Liver (tissue), 9 donors: Measurements from ENCODE around the gene KIR2DL1. TPM values are rescaled to one million over a fixed set of nuclear protein-coding genes. Genes with fewer than 3 reads are reported as not detected.

Experiments
- DNase-seq: peaks from one replicate; pipeline ENCODE4 v3.0.0-alpha.2; 2017; ENCODE audit warnings: low spot score
- H3K27ac ChIP-seq, 2 donors: one replicate each; pipeline ENCODE4 v1.7.0; 2013; ENCODE audit warnings: inconsistent platforms in 2 of 2, low read length in 2 of 2, control low read depth in 1 of 2, low read depth in 1 of 2, mild to moderate bottlenecking in 1 of 2
- H3K27me3 ChIP-seq, 4 donors: one replicate each; pipeline versions ENCODE4 v1.6.1 to v1.7.0; 2013; ENCODE audit warnings: low read length in 3 of 4, inconsistent platforms in 1 of 4, mild to moderate bottlenecking in 1 of 4, moderate library complexity in 1 of 4; ENCODE audit not compliant: control insufficient read depth in 4 of 4, insufficient read depth in 4 of 4
- H3K36me3 ChIP-seq, 4 donors: one replicate each; pipeline versions ENCODE4 v1.6.1 to v1.7.0; 2013; ENCODE audit warnings: low read length in 3 of 4, mild to moderate bottlenecking in 3 of 4, low read depth in 1 of 4, moderate library complexity in 1 of 4; ENCODE audit not compliant: control insufficient read depth in 4 of 4, insufficient read depth in 3 of 4
- H3K4me1 ChIP-seq, 4 donors: one replicate each; pipeline versions ENCODE4 v1.6.1 to v1.7.0; 2013; ENCODE audit warnings: low read length in 3 of 4, mild to moderate bottlenecking in 3 of 4, moderate library complexity in 1 of 4; ENCODE audit not compliant: control insufficient read depth in 4 of 4, insufficient read depth in 4 of 4
- H3K4me3 ChIP-seq, 3 donors: one replicate each; pipeline versions ENCODE4 v1.6.1 to v1.7.0; 2013; ENCODE audit warnings: low read length in 3 of 3, control low read depth in 1 of 3, low read depth in 1 of 3, mild to moderate bottlenecking in 1 of 3
- H3K9ac ChIP-seq, 2 donors: one replicate each; pipeline ENCODE4 v1.7.0; 2013; ENCODE audit warnings: low read length in 2 of 2, mild to moderate bottlenecking in 2 of 2, moderate library complexity in 2 of 2, control low read depth in 1 of 2, low read depth in 1 of 2
- H3K9me3 ChIP-seq, 4 donors: one replicate each; pipeline versions ENCODE4 v1.6.1 to v1.7.0; 2013; ENCODE audit warnings: low read length in 3 of 4; ENCODE audit not compliant: control insufficient read depth in 4 of 4
- ATF3 ChIP-seq: IDR thresholded peaks from 2 replicates; pipeline ENCODE4 v1.6.1; 2016; ENCODE audit warnings: antibody characterized with exemption
- CTCF ChIP-seq: fragments of 150-350 bp; IDR thresholded peaks from 2 replicates; pipeline ENCODE4 v1.5.1; 2017; ENCODE audit warnings: improper control_type of control experiment, low read depth, low read length; ENCODE audit not compliant: missing input control
- EGR1 ChIP-seq, 2 donors: IDR thresholded peaks; 2 replicates each; pipeline ENCODE4 v1.6.1; 2016 to 2018; ENCODE audit warnings: antibody characterized with exemption in 2 of 2, low read depth in 2 of 2
- FOXA1 ChIP-seq: IDR thresholded peaks from 2 replicates; pipeline ENCODE4 v1.6.1; 2016; ENCODE audit warnings: antibody characterized with exemption
- FOXA2 ChIP-seq: IDR thresholded peaks from 2 replicates; pipeline ENCODE4 v1.6.1; 2016; ENCODE audit warnings: antibody characterized with exemption
- GABPA ChIP-seq, 2 donors: IDR thresholded peaks in 1 of 2; conservative IDR thresholded peaks in 1 of 2; 2 replicates each; pipeline ENCODE4 v1.6.1; 2016; ENCODE audit warnings: antibody characterized with exemption in 2 of 2, mild to moderate bottlenecking in 1 of 2, moderate library complexity in 1 of 2
- HNF4A ChIP-seq, 2 donors: conservative IDR thresholded peaks; 2 replicates each; pipeline ENCODE4 v1.6.1; 2016; ENCODE audit warnings: antibody characterized with exemption in 2 of 2, mild to moderate bottlenecking in 2 of 2
- HNF4G ChIP-seq: IDR thresholded peaks from 2 replicates; pipeline ENCODE4 v1.6.1; 2016; ENCODE audit warnings: antibody characterized with exemption
- JUND ChIP-seq, 2 donors: IDR thresholded peaks; 2 replicates each; pipeline ENCODE4 v1.6.1; 2016; ENCODE audit warnings: antibody characterized with exemption in 2 of 2
- MAX ChIP-seq: IDR thresholded peaks from 2 replicates; pipeline ENCODE4 v1.6.1; 2016; ENCODE audit warnings: antibody characterized with exemption
- NR2F2 ChIP-seq: IDR thresholded peaks from 2 replicates; pipeline ENCODE4 v1.6.1; 2016; ENCODE audit warnings: antibody characterized with exemption
- RAD21 ChIP-seq, 2 donors: IDR thresholded peaks; 2 replicates each; pipeline ENCODE4 v1.6.1; 2016; ENCODE audit warnings: antibody characterized with exemption in 2 of 2, mild to moderate bottlenecking in 2 of 2
- REST ChIP-seq: IDR thresholded peaks from 2 replicates; pipeline ENCODE4 v1.6.1; 2016; ENCODE audit warnings: antibody characterized with exemption, mild to moderate bottlenecking
- RXRA ChIP-seq, 2 donors: IDR thresholded peaks; 2 replicates each; pipeline ENCODE4 v1.6.1; 2017 to 2018; ENCODE audit warnings: antibody characterized with exemption in 2 of 2, mild to moderate bottlenecking in 1 of 2
- SP1 ChIP-seq: IDR thresholded peaks from 2 replicates; pipeline ENCODE4 v1.6.1; 2018; ENCODE audit warnings: antibody characterized with exemption, mild to moderate bottlenecking
- TAF1 ChIP-seq: conservative IDR thresholded peaks from 2 replicates; pipeline ENCODE4 v1.6.1; 2016; ENCODE audit warnings: antibody characterized with exemption, mild to moderate bottlenecking
- YY1 ChIP-seq: IDR thresholded peaks from 2 replicates; pipeline ENCODE4 v1.6.1; 2016; ENCODE audit warnings: antibody characterized with exemption, mild to moderate bottlenecking
- ZBTB33 ChIP-seq: IDR thresholded peaks from 2 replicates; pipeline ENCODE4 v1.6.1; 2016; ENCODE audit warnings: antibody characterized with exemption
- WGBS: extraction: QIAGEN DNeasy Blood & Tissue Kit; methylation state at CpG from one replicate; pipeline ENCODE4 v1.1.7; 2013; 5-methylcytosine and 5-hydroxymethylcytosine counted together
- polyA plus RNA-seq, 2 donors: library from polyadenylated mRNA; stranded (reverse) in 1 of 2; unstranded in 1 of 2; fragments of 200-250 nt in 1 of 2; fragments of >200 nt in 1 of 2; fragmentation: Nextera tagmentation in 1 of 2; extraction: Ambion mirVana in 1 of 2; gene quantifications; one replicate each; pipeline versions ENCODE4 v1.2.1 to v1.2.3, GENCODE V29; 2013 to 2015
- total RNA-seq, 2 donors: library from RNA; depleted of rRNA; stranded (reverse); fragments of >200 nt; gene quantifications; one replicate each; pipeline ENCODE4 v1.2.3, GENCODE V29; 2014
- donor health status: healthy.
- donor health status: healthy.
- donor health status: healthy.
- donor health status: healthy.
- donor health status: healthy.

Gene KIR2DL1
- total and polyA plus RNA-seq, 4 donors, result 0.05 to 0.17 TPM; not detected in 2

GRCh38 chr19:54790711-54791110 is 21.1 kb downstream of the KIR2DL1 start:
- TF ChIP-seq RAD21 (IDR thresholded peaks at IDR 0.05) (no peak), RXRA (IDR thresholded peaks at IDR 0.05) (no peak), TAF1 (no peak), ZBTB33 (no peak), JUND (IDR thresholded peaks at IDR 0.05) (no peak), MAX (no peak), YY1 (no peak), HNF4A (conservative IDR thresholded peaks at IDR 0.05) (no peak), REST (no peak), CTCF (no peak), FOXA2 (no peak), GABPA (IDR thresholded peaks at IDR 0.05 in 1 of 2, conservative IDR thresholded peaks at IDR 0.05 in 1 of 2) (no peak), FOXA1 (no peak), NR2F2 (no peak), EGR1 (IDR thresholded peaks at IDR 0.05; ENCODE audit: low read depth in 2 of 2) (no peak), SP1 (no peak)
- Histone ChIP-seq H3K27me3 (no peaks in the 10 kb centered on the region), H3K9me3 (no peaks in the 10 kb centered on the region), H3K27ac (no peak overlapping the region), H3K4me3 (no peak overlapping the region), H3K9ac (no peak overlapping the region), H3K36me3 (no peaks in the 10 kb centered on the region), H3K4me1 (no peaks in the 10 kb centered on the region)
- DNase-seq, result no peak
- whole genome bisulfite sequencing, result 62% methylated on average over 5 of the region's 5 CpGs

GRCh38 chr19:54791476-54791875 is 21.9 kb downstream of the KIR2DL1 start:
- Histone ChIP-seq H3K9me3 (no peaks in the 10 kb centered on the region), H3K27me3 (no peaks in the 10 kb centered on the region), H3K36me3 (no peaks in the 10 kb centered on the region), H3K9ac (no peak overlapping the region), H3K27ac (no peak overlapping the region), H3K4me1 (no peaks in the 10 kb centered on the region), H3K4me3 (no peak overlapping the region)
- WGBS, result 83% methylated on average over 6 of the region's 6 CpGs
- no peak for DNase-seq
- TF ChIP-seq CTCF (no peak), HNF4A (conservative IDR thresholded peaks at IDR 0.05) (no peak), YY1 (no peak), JUND (IDR thresholded peaks at IDR 0.05) (no peak), MAX (no peak), HNF4G (no peak), RAD21 (IDR thresholded peaks at IDR 0.05) (no peak), SP1 (no peak), GABPA (IDR thresholded peaks at IDR 0.05 in 1 of 2, conservative IDR thresholded peaks at IDR 0.05 in 1 of 2) (no peak), ATF3 (no peak), ZBTB33 (no peak), EGR1 (IDR thresholded peaks at IDR 0.05; ENCODE audit: low read depth in 2 of 2) (no peak), RXRA (IDR thresholded peaks at IDR 0.05) (no peak), FOXA1 (no peak), TAF1 (no peak), NR2F2 (no peak), FOXA2 (no peak)
